DMS153 treated with DMSO at 0.1 percent for 48 hours (cell line): ENCODE data around the gene CDC42BPA.
"Not testable (repeated sequence)": the region's sequence is repeated elsewhere in the genome, so short reads cannot be mapped to it uniquely, and the experiment has no call there.

Experiments used
- DNase-seq: peaks from one replicate; lab custom pipeline; 2025; ENCODE audit not compliant: unreplicated experiment; lab: John Stamatoyannopoulos, UW

The CDC42BPA gene

GRCh38 chr1:227311389-227312001 is 6.8 kb downstream of the CDC42BPA start:
- no peak for DNase-seq

- DNase-seq: no peak
Measured at GRCh38 chr1:227308367-227309336, 9.6 kb downstream of the CDC42BPA start.

GRCh38 chr1:227306689-227307088 is 11.6 kb downstream of the CDC42BPA start:
- DNase-seq: no peak

- DNase-seq: no peak
Measured at GRCh38 chr1:227305894-227306626, 12.2 kb downstream of the CDC42BPA start.

- no peak for DNase-seq
Measured at GRCh38 chr1:227304665-227305064, 13.6 kb downstream of the CDC42BPA start.

- no peak for DNase-seq
Measured at GRCh38 chr1:227303662-227304061, 14.6 kb downstream of the CDC42BPA start.

- no peak for DNase-seq
Measured at GRCh38 chr1:227300682-227301081, 17.6 kb downstream of the CDC42BPA start.

- DNase-seq: no peak
Measured at GRCh38 chr1:227299688-227300087, 18.6 kb downstream of the CDC42BPA start.

- no peak for DNase-seq
Measured at GRCh38 chr1:227299241-227299627, 19.1 kb downstream of the CDC42BPA start.

- no peak for DNase-seq
Measured at GRCh38 chr1:227298512-227299240, 19.6 kb downstream of the CDC42BPA start.

GRCh38 chr1:227297073-227297793 is 21.1 kb downstream of the CDC42BPA start:
- no peak for DNase-seq

GRCh38 chr1:227295609-227296008 is 22.7 kb downstream of the CDC42BPA start:
- DNase-seq: no peak

- DNase-seq: no peak
Measured at GRCh38 chr1:227285745-227286144, 32.5 kb downstream of the CDC42BPA start.

- no peak for DNase-seq
Measured at GRCh38 chr1:227281371-227281770, 36.9 kb downstream of the CDC42BPA start.

GRCh38 chr1:227280836-227281235 is 37.5 kb downstream of the CDC42BPA start:
- DNase-seq: no peak

- not testable (repeated sequence) for DNase-seq
Measured at GRCh38 chr1:227276156-227276693, 42.1 kb downstream of the CDC42BPA start.

- no peak for DNase-seq
Measured at GRCh38 chr1:227273557-227273956, 44.7 kb downstream of the CDC42BPA start.

GRCh38 chr1:227272428-227272827 is 45.9 kb downstream of the CDC42BPA start:
- no peak for DNase-seq

- DNase-seq: no peak
Measured at GRCh38 chr1:227270554-227270953, 47.7 kb downstream of the CDC42BPA start.

- DNase-seq: no peak
Measured at GRCh38 chr1:227268943-227269342, 49.3 kb downstream of the CDC42BPA start.
